HUDEP-2 (cell line): Measurements from ENCODE around the gene PRM3.

Experiments
- DNase-seq, 76 experiments: peaks; one replicate each; lab custom pipeline; 2025; ENCODE audit not compliant: unreplicated experiment in 76 of 76; lab: John Stamatoyannopoulos, UW

PRM3 gene

GRCh38 chr16:11272921-11273720, at the start of gene PRM3:
Gene PRM3 (minus strand): TSS chr16:11273629. CDS start chr16:11273595, 34 bp downstream.
- DNase-seq = no peak

GRCh38 chr16:11322823-11323222, 49.4 kb upstream of the PRM3 start:
- DNase-seq = no peak

GRCh38 chr16:11321662-11322061, 48.2 kb upstream of the PRM3 start:
- DNase-seq = no peak

- no peak for DNase-seq
These were observed 46.7 kb upstream of the PRM3 start for GRCh38 chr16:11320170-11320569.

- peak in 14 of 76 experiments; percentile 2 to 25 (median 13) for DNase-seq
These were observed 46.2 kb upstream of the PRM3 start for GRCh38 chr16:11319529-11320146.

- DNase-seq = no peak
These were observed 45.4 kb upstream of the PRM3 start for GRCh38 chr16:11318817-11319216.

GRCh38 chr16:11316331-11317015, 43.0 kb upstream of the PRM3 start:
- no peak for DNase-seq

GRCh38 chr16:11315510-11315909, 42.1 kb upstream of the PRM3 start:
- no peak for DNase-seq

GRCh38 chr16:11314309-11314894, 41.0 kb upstream of the PRM3 start:
- no peak for DNase-seq

- no peak for DNase-seq
These were observed 40.3 kb upstream of the PRM3 start for GRCh38 chr16:11313493-11314308.

GRCh38 chr16:11312718-11313492, 39.5 kb upstream of the PRM3 start:
- DNase-seq = peak in 7 of 76 experiments; percentile 4 to 23 (median 5)

- DNase-seq = peak in 1 of 76 experiments; percentile 9
These were observed 37.6 kb upstream of the PRM3 start for GRCh38 chr16:11310997-11311561.

GRCh38 chr16:11310634-11310977, 37.2 kb upstream of the PRM3 start:
- DNase-seq = no peak

GRCh38 chr16:11309895-11310633, 36.6 kb upstream of the PRM3 start:
- no peak for DNase-seq

GRCh38 chr16:11308493-11309283, 35.3 kb upstream of the PRM3 start:
- no peak for DNase-seq

GRCh38 chr16:11307639-11308492, 34.4 kb upstream of the PRM3 start:
- no peak for DNase-seq
